Activated CD4-positive, alpha-beta T cell treated with anti-CD3 and anti-CD28 coated beads, Interleukin-2, amount 10 ng/mL, durations not matched to agents 7 days and 5 days (primary cell): ENCODE data around the gene CDH4. TPM values are rescaled to one million over a fixed set of nuclear protein-coding genes. Genes with fewer than 3 reads are reported as not detected.

Experiments used
- CTCF ChIA-PET: fragments of 350-600 bp; sonication (Branson Sonifier 250); formaldehyde crosslinking; loops from one replicate; lab custom pipeline; 2021; ENCODE audit warnings: antibody characterized with exemption; lab: Charles Lee
- POLR2A ChIA-PET: fragments of 350-600 bp; sonication (Branson Sonifier 250); formaldehyde crosslinking; loops from one replicate; lab custom pipeline; 2021; ENCODE audit warnings: antibody characterized with exemption; lab: Charles Lee
- DNase-seq: peaks from one replicate; pipeline ENCODE4 v3.0.0-alpha.2; 2020
- H3K27ac Mint-ChIP-seq: one replicate; pipeline ENCODE4 v1.8.0; 2021; ENCODE audit warnings: mild to moderate bottlenecking, moderate library complexity, mixed read lengths
- H3K27me3 Mint-ChIP-seq: one replicate; pipeline ENCODE4 v1.8.0; 2021; ENCODE audit warnings: mixed read lengths
- H3K36me3 Mint-ChIP-seq: one replicate; pipeline ENCODE4 v1.8.0; 2021; ENCODE audit warnings: low read depth, mixed read lengths
- H3K4me1 Mint-ChIP-seq: one replicate; pipeline ENCODE4 v1.8.0; 2021; ENCODE audit warnings: mixed read lengths
- H3K4me3 Mint-ChIP-seq: one replicate; pipeline ENCODE4 v1.8.0; 2021; ENCODE audit warnings: mild to moderate bottlenecking, moderate library complexity, mixed read lengths
- H3K9me3 Mint-ChIP-seq: one replicate; pipeline ENCODE4 v1.8.0; 2021; ENCODE audit warnings: mixed read lengths
- total RNA-seq, 2 experiments: library from RNA; stranded (reverse); gene quantifications; one replicate each; pipeline ENCODE4 v1.2.3, GENCODE V29; 2021

CDH4 gene
- total RNA-seq, 2 experiments from 2014 or later: not detected

- POLR2A ChIA-PET: no interaction called here
- no peak overlapping the region for H3K4me3 Mint-ChIP-seq
- no peak for DNase-seq
- no peak overlapping the region for H3K27ac Mint-ChIP-seq
- no peaks in the 10 kb centered on the region for H3K36me3 Mint-ChIP-seq
- no peaks in the 10 kb centered on the region for H3K4me1 Mint-ChIP-seq
- H3K27me3 Mint-ChIP-seq: no peaks in the 10 kb centered on the region
- CTCF ChIA-PET: no interaction called here
- H3K9me3 Mint-ChIP-seq: peaks cover 5% of the 10 kb centered on the region
These were observed 17.7 kb upstream of the CDH4 start for GRCh38 chr20:61234224-61234890.

GRCh38 chr20:61236713-61237112, 15.3 kb upstream of the CDH4 start:
- H3K27me3 Mint-ChIP-seq: no peaks in the 10 kb centered on the region
- H3K27ac Mint-ChIP-seq: no peak overlapping the region
- ChIA-PET POLR2A (no interaction called here), CTCF (no interaction called here)
- no peaks in the 10 kb centered on the region for H3K36me3 Mint-ChIP-seq
- DNase-seq: no peak
- no peak overlapping the region for H3K4me3 Mint-ChIP-seq
- no peaks in the 10 kb centered on the region for H3K4me1 Mint-ChIP-seq
- H3K9me3 Mint-ChIP-seq: peaks cover 7% of the 10 kb centered on the region

GRCh38 chr20:61238813-61239212, 13.2 kb upstream of the CDH4 start:
- CTCF ChIA-PET: no interaction called here
- Mint-ChIP-seq H3K4me1 (no peaks in the 10 kb centered on the region), H3K4me3 (no peak overlapping the region), H3K9me3 (peaks cover 9% of the 10 kb centered on the region), H3K27me3 (no peaks in the 10 kb centered on the region), H3K27ac (no peak overlapping the region), H3K36me3 (no peaks in the 10 kb centered on the region)
- POLR2A ChIA-PET: no interaction called here
- no peak for DNase-seq

- CTCF ChIA-PET: no interaction called here
- H3K27ac Mint-ChIP-seq: no peak overlapping the region
These were observed 11.2 kb upstream of the CDH4 start for GRCh38 chr20:61240814-61241213.

GRCh38 chr20:61244213-61244612, 7.8 kb upstream of the CDH4 start:
- no peak overlapping the region for H3K4me3 Mint-ChIP-seq
- peaks cover 2% of the 10 kb centered on the region for H3K27me3 Mint-ChIP-seq
- no peak overlapping the region for H3K27ac Mint-ChIP-seq
- H3K36me3 Mint-ChIP-seq: no peaks in the 10 kb centered on the region
- ChIA-PET POLR2A (no interaction called here), CTCF (no interaction called here)
- no peak for DNase-seq
- peaks cover 6% of the 10 kb centered on the region for H3K9me3 Mint-ChIP-seq
- H3K4me1 Mint-ChIP-seq: no peaks in the 10 kb centered on the region

More at GRCh38 chr20:61240814-61241213, 11.2 kb upstream of the CDH4 start:
- POLR2A ChIA-PET: no interaction called here
- Mint-ChIP-seq H3K4me3 (no peak overlapping the region), H3K27me3 (peaks cover 2% of the 10 kb centered on the region), H3K9me3 (peaks cover 9% of the 10 kb centered on the region), H3K36me3 (no peaks in the 10 kb centered on the region), H3K4me1 (no peaks in the 10 kb centered on the region)
- no peak for DNase-seq

- Mint-ChIP-seq H3K36me3 (no peaks in the 10 kb centered on the region), H3K27ac (no peak overlapping the region), H3K9me3 (peaks cover 2% of the 10 kb centered on the region), H3K27me3 (peaks cover 19% of the 10 kb centered on the region), H3K4me1 (no peaks in the 10 kb centered on the region), H3K4me3 (no peak overlapping the region)
- CTCF ChIA-PET: no interaction called here
- no peak for DNase-seq
- POLR2A ChIA-PET: no interaction called here
These were observed 5.8 kb upstream of the CDH4 start for GRCh38 chr20:61246269-61246668.

GRCh38 chr20:61249626-61250025, 2.4 kb upstream of the CDH4 start:
- H3K27ac Mint-ChIP-seq: no peak overlapping the region
- H3K4me3 Mint-ChIP-seq: no peak overlapping the region
- CTCF ChIA-PET: interaction anchor here (0.9 kb wide), 1 partner anchor 21 kb away, joined by 3 read pairs; no protein-coding TSS in a partner anchor
- H3K9me3 Mint-ChIP-seq: no peaks in the 10 kb centered on the region
- H3K4me1 Mint-ChIP-seq: peaks cover 5% of the 10 kb centered on the region
- H3K36me3 Mint-ChIP-seq: no peaks in the 10 kb centered on the region
- POLR2A ChIA-PET: no interaction called here
- DNase-seq: no peak
- peaks cover 32% of the 10 kb centered on the region for H3K27me3 Mint-ChIP-seq

GRCh38 chr20:61252601-61253263, 671 bp downstream of the CDH4 start:
- Mint-ChIP-seq H3K27ac (no peak overlapping the region), H3K4me1 (peaks cover 5% of the 10 kb centered on the region), H3K36me3 (no peaks in the 10 kb centered on the region), H3K9me3 (no peaks in the 10 kb centered on the region), H3K4me3 (no peak overlapping the region), H3K27me3 (peaks cover 43% of the 10 kb centered on the region)
- CTCF ChIA-PET: no interaction called here
- POLR2A ChIA-PET: interaction anchor here (0.6 kb wide), 1 partner anchor 1197 kb away, joined by 3 read pairs; no protein-coding TSS in a partner anchor
- no peak for DNase-seq

GRCh38 chr20:61253264-61253639, 1.2 kb downstream of the CDH4 start:
- Mint-ChIP-seq H3K4me1 (peaks cover 5% of the 10 kb centered on the region), H3K27me3 (peaks cover 43% of the 10 kb centered on the region), H3K4me3 (no peak overlapping the region), H3K9me3 (peaks cover under 1% of the 10 kb centered on the region), H3K27ac (no peak overlapping the region), H3K36me3 (no peaks in the 10 kb centered on the region)
- no peak for DNase-seq
- POLR2A ChIA-PET: no interaction called here
- CTCF ChIA-PET: no interaction called here

GRCh38 chr20:61253640-61254511, 1.8 kb downstream of the CDH4 start:
- Mint-ChIP-seq H3K27me3 (peaks cover 43% of the 10 kb centered on the region), H3K27ac (no peak overlapping the region), H3K36me3 (no peaks in the 10 kb centered on the region), H3K9me3 (peaks cover 2% of the 10 kb centered on the region), H3K4me1 (peaks cover 5% of the 10 kb centered on the region), H3K4me3 (no peak overlapping the region)
- DNase-seq: no peak
- ChIA-PET CTCF (no interaction called here), POLR2A (no interaction called here)

- ChIA-PET CTCF (no interaction called here), POLR2A (no interaction called here)
- peaks cover 37% of the 10 kb centered on the region for H3K27me3 Mint-ChIP-seq
- H3K36me3 Mint-ChIP-seq: no peaks in the 10 kb centered on the region
- H3K4me3 Mint-ChIP-seq: no peak overlapping the region
- H3K27ac Mint-ChIP-seq: no peak overlapping the region
- no peak for DNase-seq
- H3K9me3 Mint-ChIP-seq: peaks cover 2% of the 10 kb centered on the region
- peaks cover 5% of the 10 kb centered on the region for H3K4me1 Mint-ChIP-seq
These were observed 3.0 kb downstream of the CDH4 start for GRCh38 chr20:61254881-61255626.

- H3K9me3 Mint-ChIP-seq: peaks cover 2% of the 10 kb centered on the region
- POLR2A ChIA-PET: no interaction called here
- H3K4me3 Mint-ChIP-seq: no peak overlapping the region
- DNase-seq: no peak
- H3K36me3 Mint-ChIP-seq: no peaks in the 10 kb centered on the region
- peaks cover 25% of the 10 kb centered on the region for H3K27me3 Mint-ChIP-seq
- peaks cover 5% of the 10 kb centered on the region for H3K4me1 Mint-ChIP-seq
- no peak overlapping the region for H3K27ac Mint-ChIP-seq
- CTCF ChIA-PET: no interaction called here
These were observed 4.3 kb downstream of the CDH4 start for GRCh38 chr20:61256365-61256764.
